PFSK-1 (cell line): ENCODE data around the gene PPP2R1B.

Experiments used
- FOXP2 ChIP-seq: optimal IDR thresholded peaks from 2 replicates; pipeline ENCODE3; 2011; ENCODE audit warnings: borderline replicate concordance, control low read depth, inconsistent platforms; ENCODE audit not compliant: insufficient read depth; ENCODE audit errors: extremely low read length, extremely low read depth
- POLR2AphosphoS5 ChIP-seq: IDR thresholded peaks from 2 replicates; pipeline ENCODE4 v1.6.1; 2012; ENCODE audit warnings: low read depth, mild to moderate bottlenecking, control low read depth, low read length, moderate library complexity
- SIN3A ChIP-seq: IDR thresholded peaks from 2 replicates; pipeline ENCODE4 v1.6.1; 2012; ENCODE audit warnings: mild to moderate bottlenecking, low read length, moderate library complexity, borderline replicate concordance; ENCODE audit not compliant: insufficient read depth
- TAF1 ChIP-seq: IDR thresholded peaks from 2 replicates; pipeline ENCODE4 v1.6.1; 2012; ENCODE audit warnings: low read length, control low read depth, borderline replicate concordance; ENCODE audit not compliant: insufficient read depth
- TF ChIP-seq, protein P1 (sequence below), 2 experiments: IDR thresholded peaks; 2 replicates each; pipeline versions ENCODE4 v1.6.1 to v1.8.0; 2011 to 2012; ENCODE audit warnings: low read depth in 2 of 2, low read length in 2 of 2, control low read depth in 1 of 2, inconsistent platforms in 1 of 2, mild to moderate bottlenecking in 1 of 2, moderate library complexity in 1 of 2; ENCODE audit not compliant: insufficient read depth in 1 of 2

PPP2R1B gene

GRCh38 chr11:111739299-111739698 lies 26.9 kb downstream of the PPP2R1B start:
- TF ChIP-seq POLR2AphosphoS5 = no peak
- no peak for TF ChIP-seq SIN3A
- TF ChIP-seq FOXP2 = no peak
- no peak for TF ChIP-seq TAF1
- TF ChIP-seq, protein P1, sequence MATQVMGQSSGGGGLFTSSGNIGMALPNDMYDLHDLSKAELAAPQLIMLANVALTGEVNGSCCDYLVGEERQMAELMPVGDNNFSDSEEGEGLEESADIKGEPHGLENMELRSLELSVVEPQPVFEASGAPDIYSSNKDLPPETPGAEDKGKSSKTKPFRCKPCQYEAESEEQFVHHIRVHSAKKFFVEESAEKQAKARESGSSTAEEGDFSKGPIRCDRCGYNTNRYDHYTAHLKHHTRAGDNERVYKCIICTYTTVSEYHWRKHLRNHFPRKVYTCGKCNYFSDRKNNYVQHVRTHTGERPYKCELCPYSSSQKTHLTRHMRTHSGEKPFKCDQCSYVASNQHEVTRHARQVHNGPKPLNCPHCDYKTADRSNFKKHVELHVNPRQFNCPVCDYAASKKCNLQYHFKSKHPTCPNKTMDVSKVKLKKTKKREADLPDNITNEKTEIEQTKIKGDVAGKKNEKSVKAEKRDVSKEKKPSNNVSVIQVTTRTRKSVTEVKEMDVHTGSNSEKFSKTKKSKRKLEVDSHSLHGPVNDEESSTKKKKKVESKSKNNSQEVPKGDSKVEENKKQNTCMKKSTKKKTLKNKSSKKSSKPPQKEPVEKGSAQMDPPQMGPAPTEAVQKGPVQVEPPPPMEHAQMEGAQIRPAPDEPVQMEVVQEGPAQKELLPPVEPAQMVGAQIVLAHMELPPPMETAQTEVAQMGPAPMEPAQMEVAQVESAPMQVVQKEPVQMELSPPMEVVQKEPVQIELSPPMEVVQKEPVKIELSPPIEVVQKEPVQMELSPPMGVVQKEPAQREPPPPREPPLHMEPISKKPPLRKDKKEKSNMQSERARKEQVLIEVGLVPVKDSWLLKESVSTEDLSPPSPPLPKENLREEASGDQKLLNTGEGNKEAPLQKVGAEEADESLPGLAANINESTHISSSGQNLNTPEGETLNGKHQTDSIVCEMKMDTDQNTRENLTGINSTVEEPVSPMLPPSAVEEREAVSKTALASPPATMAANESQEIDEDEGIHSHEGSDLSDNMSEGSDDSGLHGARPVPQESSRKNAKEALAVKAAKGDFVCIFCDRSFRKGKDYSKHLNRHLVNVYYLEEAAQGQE (IDR thresholded peaks at IDR 0.05; ENCODE audit: insufficient read depth in 1 of 2, low read depth in 2 of 2, low read length in 2 of 2) = no peak

DNA sequence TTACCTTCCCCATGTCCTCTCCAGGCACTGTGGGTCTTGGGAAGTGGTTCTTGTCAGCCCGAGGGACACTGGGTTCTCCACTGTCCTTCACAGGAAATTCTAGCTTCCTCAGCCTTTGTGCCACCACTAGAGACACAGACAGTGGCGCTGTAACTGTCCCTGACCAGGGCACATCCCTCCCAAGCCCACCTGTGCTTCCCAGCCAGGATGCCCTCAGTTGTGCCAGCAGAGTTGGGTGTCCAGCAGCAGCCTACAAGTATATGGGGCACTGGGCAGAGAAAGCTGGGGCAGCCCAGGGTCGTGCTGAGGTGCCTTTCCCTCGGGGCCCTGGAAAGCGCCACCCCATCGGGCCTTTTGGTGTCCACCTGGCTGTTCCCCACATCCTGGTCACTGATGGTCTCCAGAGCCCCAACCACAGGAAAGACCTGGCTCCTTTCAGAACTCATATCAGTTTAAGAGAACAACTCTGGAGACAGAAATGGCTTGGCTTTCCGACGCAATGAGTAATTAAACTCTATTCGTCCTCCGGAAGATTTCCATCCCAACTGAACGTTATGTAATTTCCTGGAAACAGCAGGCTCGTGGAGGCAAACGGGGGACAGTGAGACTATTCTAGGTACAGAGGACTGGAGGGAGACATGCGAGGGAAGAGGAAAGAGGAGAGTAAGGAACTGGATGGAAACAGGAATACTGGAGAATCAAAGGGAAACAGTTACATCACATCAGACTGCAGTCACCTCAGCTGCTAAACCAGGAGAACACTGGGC lies 28.6 kb downstream of the PPP2R1B start:
- TF ChIP-seq, protein P1 (IDR thresholded peaks at IDR 0.05; ENCODE audit: insufficient read depth in 1 of 2, low read depth in 2 of 2, low read length in 2 of 2) = no peak
- TF ChIP-seq POLR2AphosphoS5 = no peak; the same call in 1 of the 2 replicates
- TF ChIP-seq FOXP2 = no peak
- no peak for TF ChIP-seq SIN3A

DNA sequence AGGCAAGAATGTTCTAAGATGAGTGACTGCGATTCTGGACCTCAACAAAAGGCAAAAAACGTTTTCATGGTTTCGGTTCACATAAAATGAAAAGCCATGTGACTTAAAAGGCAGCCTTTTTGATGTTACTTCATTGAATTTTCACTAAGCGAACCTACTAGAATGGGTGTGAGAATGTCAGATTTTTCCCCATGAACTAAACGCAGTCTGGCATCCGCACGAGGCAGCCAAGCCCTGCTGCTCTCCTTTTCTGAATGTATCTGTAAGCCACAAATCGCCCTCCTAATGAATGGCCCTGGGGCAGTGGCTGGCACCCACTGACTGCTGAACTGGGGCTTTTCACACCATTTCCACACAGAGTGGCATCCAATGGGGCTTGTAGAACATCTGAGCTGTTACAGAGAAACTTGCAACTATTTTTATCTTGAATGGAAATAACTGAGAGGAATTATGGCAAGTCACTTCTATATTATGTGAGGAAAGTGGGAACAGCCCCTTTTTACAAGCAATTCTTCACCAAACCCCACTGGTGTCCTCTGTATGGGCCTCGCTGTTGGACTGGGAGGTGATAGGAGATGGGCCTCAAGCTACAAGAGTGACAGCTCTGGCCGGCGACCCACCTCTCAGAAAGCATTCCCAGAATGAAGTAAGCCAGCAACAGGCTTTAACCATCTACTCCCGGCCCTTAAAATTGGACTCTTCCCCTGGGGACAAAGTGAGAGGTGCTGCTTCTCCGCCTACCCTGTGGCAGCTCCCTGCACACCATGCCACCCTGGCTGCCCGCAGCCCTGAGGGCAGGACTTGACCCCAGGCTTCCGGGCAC lies 29.4 kb downstream of the PPP2R1B start:
- TF ChIP-seq FOXP2 (no peak), POLR2AphosphoS5 (peak; percentile 8; the same call in 1 of the 2 replicates)

DNA sequence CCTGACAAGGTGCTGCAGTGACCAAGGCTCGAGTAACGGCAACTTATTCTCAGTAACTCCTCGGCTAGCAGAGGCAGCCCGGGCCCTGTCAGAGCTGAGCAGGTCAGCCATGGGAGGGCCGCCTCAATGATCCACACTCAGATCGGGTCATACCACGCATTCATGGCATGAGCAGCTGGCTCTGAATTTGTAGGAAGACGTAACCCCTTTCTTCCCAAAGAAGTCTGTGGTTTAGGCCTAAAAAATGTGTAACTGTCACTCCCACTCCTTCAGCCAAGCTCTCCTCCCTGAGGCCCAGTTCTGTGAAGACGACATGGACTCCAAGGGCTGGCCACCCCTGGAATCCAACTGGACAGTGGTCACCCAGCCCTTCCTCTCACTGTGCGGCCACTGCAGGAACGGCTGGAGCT lies 30.0 kb downstream of the PPP2R1B start:
- TF ChIP-seq TAF1 (no peak), SIN3A (no peak), POLR2AphosphoS5 (no peak), FOXP2 (no peak)
- TF ChIP-seq, protein P1 (IDR thresholded peaks at IDR 0.05; ENCODE audit: insufficient read depth in 1 of 2, low read depth in 2 of 2, low read length in 2 of 2) = no peak

GRCh38 chr11:111735262-111736116 lies 30.7 kb downstream of the PPP2R1B start:
- peak; percentile 66; the same call in 1 of the 2 replicates for TF ChIP-seq TAF1
- TF ChIP-seq, protein P1 (IDR thresholded peaks at IDR 0.05; ENCODE audit: insufficient read depth in 1 of 2, low read depth in 2 of 2, low read length in 2 of 2) = peak in 1 of 2 experiments; percentile 63; a peak in 1 of 4 replicates
- TF ChIP-seq SIN3A = peak; percentile 100
- no peak for TF ChIP-seq FOXP2
- TF ChIP-seq POLR2AphosphoS5 = peak; percentile 39; the same call in 1 of the 2 replicates
